Activated gamma-delta T cell treated with anti-CD3 and anti-CD28 coated beads, Interleukin-2, amount 50 U/mL, for 16 hours (primary cell): ENCODE data around the gene IQGAP1.
"Not testable (repeated sequence)": the region's sequence is repeated elsewhere in the genome, so short reads cannot be mapped to it uniquely, and the experiment has no call there.

ENCODE experiments used
- DNase-seq: peaks from one replicate; pipeline ENCODE4 v3.0.0-alpha.2; 2020; ENCODE audit warnings: low read depth

IQGAP1 gene, protein sequence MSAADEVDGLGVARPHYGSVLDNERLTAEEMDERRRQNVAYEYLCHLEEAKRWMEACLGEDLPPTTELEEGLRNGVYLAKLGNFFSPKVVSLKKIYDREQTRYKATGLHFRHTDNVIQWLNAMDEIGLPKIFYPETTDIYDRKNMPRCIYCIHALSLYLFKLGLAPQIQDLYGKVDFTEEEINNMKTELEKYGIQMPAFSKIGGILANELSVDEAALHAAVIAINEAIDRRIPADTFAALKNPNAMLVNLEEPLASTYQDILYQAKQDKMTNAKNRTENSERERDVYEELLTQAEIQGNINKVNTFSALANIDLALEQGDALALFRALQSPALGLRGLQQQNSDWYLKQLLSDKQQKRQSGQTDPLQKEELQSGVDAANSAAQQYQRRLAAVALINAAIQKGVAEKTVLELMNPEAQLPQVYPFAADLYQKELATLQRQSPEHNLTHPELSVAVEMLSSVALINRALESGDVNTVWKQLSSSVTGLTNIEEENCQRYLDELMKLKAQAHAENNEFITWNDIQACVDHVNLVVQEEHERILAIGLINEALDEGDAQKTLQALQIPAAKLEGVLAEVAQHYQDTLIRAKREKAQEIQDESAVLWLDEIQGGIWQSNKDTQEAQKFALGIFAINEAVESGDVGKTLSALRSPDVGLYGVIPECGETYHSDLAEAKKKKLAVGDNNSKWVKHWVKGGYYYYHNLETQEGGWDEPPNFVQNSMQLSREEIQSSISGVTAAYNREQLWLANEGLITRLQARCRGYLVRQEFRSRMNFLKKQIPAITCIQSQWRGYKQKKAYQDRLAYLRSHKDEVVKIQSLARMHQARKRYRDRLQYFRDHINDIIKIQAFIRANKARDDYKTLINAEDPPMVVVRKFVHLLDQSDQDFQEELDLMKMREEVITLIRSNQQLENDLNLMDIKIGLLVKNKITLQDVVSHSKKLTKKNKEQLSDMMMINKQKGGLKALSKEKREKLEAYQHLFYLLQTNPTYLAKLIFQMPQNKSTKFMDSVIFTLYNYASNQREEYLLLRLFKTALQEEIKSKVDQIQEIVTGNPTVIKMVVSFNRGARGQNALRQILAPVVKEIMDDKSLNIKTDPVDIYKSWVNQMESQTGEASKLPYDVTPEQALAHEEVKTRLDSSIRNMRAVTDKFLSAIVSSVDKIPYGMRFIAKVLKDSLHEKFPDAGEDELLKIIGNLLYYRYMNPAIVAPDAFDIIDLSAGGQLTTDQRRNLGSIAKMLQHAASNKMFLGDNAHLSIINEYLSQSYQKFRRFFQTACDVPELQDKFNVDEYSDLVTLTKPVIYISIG (N-terminal part only)

DNA sequence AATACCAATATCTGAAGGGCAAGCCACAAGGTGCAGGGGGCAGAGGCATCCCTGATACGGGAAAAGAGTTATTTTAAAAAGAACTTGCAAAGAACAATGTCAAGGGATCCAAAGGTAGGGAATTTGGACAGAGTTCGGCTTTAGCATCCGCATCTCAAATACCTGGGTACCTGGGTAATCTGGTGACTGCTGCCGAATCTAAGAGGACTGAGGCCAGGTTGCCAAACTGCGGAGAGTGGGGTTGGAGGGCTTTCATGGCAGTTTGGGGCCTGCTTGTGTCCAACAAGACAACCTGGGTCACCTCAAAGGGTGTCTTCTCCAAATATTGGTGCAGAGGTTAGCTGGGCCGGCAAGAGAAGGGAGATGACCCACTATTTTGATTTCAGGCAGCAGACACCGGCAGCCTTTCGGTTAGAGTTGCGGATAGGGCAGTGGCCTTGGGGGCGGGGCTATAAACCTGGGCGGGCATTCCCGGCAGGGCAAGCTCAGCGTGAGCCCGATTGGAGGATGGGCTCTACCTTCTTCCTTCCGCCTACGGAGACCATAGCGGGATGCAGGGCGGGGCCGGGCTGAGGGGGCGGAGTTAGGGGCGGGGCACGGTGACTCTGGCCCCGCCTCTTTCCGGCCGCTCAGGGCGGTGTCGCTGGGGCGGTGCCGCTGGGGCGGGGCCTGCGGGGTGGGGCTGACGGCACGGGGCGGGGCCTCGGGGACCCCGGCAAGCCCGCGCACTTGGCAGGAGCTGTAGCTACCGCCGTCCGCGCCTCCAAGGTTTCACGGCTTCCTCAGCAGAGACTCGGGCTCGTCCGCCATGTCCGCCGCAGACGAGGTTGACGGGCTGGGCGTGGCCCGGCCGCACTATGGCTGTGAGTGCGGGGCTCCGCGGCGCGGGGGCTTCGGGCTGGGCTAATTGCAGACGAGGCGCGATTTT is at the start of gene IQGAP1:
IQGAP1 (plus strand) TSS at position 709 of the 928 bp plus-strand sequence; CDS start at position 809, 100 bp downstream.
- peak; percentile 93 for DNase-seq

DNA sequence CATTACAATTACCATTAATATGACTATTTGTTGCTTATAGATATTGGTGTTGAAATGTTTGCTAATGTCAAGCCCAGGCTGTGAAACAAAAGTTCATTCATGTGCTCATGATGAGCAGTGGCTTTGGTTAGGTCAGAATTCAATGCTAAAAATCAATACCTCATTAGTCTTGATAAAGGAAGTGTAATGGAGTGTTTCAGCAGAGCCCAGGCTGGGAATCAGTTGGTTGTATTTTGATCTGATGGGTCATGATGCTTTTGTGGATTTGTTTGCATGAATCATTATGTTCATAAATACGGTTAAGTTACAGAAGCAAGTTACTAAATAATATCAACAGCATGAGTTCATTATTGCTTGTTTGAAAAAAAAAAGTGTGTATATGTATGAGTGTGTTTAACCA is 49.5 kb upstream of the IQGAP1 start:
- DNase-seq: no peak

DNA sequence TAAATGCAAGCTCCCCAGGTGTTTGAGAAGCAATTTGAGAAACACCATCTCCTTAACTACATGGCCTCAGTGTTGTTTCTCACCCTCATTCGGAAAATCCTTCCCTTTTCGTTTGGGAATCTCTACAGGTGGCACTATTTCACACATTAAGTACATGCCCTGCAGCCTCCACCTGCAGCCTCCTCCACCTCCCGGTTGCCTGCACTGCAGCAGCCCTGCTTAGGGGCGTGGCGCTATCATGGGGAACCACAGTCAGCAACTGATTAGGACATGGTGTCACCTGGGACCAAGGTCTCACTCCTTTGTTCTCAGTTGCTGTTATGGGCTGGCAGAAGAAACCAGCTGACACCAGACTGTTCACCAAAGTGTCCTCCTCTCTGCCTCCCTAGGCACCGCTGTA is 47.7 kb upstream of the IQGAP1 start:
- no peak for DNase-seq

DNA sequence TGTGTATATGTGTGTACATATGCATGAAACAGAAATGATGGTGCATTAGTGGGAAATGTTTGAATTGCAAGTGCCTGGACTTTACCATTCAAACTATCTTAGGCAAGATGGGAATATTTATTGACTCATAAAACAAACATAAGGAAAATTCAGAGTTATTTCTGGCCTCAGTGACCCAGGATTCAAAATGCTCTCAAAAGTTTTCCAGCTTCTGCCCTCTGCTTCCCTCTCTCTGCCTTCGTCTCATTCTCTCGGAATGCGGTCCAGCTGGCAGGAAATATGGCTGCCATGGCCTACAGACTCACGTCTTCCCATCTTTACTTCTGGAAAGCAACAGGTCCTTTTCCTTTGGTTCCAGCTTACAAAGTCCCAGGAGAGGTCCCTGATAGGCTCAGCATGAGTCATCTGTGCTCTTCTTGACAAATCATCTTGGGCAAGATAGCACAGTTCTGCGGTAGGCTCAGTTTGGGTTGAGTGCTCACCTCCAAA is 44.7 kb upstream of the IQGAP1 start:
- no peak for DNase-seq

DNA sequence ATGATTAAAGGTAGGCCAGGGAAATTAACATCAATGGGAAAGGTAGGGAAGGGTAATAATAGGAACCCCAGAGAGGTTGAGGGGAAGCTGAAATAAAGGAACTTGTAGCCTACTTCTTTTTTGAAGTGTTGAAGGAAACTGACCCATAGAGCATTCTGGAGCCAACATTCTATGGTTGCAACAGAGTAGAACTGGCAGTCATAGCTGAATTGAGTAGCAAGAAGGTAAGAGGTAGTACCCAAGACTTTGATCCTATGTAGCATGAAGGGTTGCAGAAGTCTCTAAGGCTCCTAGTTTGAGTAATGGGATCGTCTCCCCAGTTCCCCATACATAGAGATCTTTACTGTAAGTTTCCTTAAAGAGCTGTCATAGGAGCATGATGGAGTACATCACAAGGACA is 43.4 kb upstream of the IQGAP1 start:
- no peak for DNase-seq

DNA sequence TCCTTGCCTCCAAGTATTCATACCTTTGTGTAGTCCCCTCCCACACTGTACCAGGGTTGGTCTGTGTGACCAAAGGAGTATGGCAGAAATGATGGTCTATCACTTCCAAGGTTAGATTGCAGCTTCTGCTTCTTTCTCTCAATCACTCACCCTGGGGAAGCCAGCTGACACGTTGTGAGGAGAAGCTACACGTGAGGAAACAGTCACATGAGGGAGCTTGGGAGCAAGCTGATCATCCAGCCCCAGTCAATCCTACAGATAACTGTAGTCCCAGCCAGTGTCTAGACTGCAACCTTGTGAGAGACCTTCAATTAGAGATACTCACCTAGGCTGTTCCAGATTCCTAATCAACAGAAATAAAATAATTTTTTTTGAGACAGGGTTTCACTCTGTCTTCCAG is 42.2 kb upstream of the IQGAP1 start:
- DNase-seq: no peak

DNA sequence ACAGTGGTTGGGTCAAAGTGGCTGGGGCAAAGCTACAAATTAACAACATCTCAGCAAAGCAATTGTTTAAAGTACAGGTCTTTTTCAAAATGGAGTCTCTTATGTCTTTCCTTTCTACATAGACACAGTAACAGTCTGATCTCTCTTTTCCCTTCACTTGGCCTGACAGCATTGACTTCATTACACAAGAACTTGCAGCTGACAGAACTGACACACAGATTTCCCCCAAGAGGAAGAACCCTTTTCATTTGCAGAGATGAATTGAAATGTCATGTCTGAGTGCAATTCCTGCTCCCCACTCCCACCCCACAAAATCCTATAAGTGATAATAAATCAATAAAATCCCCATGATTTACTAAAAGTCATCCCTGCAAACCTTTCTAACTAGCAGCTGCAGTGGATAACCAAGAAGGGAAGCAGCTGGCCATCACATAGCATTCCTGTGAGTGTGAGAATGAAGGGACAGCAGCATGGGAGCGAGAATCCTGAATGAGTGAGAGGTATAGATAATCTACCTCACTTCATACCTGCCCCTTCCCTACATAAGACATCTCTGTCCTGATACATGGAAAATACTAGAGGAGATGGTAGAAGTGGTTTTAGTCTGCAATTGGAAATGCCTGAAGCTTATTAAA is 40.5 kb upstream of the IQGAP1 start:
- DNase-seq: not testable (repeated sequence)

DNA sequence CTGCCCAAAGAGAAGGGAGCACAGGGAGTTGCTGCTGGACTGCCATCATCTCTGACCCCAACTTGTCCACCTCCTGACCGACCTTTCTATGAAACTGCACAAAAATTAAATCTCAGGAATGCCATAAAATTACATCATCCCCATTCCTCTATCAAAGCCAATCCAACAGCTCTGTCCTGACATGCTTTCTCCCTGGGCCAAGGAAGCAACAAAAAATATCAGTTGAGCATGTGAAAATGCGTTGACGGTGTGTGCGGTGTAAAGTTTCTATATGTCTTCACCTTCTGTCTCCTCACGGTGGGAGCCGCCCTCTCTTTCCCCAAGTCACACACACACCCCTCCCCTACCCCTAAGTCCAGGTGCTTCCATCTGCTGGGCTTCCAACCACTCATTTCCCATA is 39.6 kb upstream of the IQGAP1 start:
- DNase-seq: no peak

DNA sequence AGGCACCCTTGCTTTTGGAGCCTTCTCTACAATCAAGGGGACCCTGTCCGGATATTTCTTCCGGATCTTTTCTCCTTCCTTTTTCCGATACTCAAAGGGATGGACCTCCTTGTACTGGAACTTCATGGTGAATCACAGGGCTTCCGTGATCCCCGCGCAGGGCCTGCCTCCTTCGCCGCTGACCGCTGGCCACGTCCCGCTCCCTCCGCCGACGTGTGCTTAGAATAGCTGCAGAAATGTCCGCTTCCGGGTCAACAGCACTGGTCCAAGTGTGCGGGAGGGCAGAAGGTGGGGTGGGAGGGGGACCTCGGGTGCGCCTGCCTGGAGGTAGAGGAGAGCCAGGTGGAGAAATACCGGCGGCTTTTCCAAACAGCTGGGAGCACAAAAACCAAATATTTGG is 39.0 kb upstream of the IQGAP1 start:
- DNase-seq: no peak

DNA sequence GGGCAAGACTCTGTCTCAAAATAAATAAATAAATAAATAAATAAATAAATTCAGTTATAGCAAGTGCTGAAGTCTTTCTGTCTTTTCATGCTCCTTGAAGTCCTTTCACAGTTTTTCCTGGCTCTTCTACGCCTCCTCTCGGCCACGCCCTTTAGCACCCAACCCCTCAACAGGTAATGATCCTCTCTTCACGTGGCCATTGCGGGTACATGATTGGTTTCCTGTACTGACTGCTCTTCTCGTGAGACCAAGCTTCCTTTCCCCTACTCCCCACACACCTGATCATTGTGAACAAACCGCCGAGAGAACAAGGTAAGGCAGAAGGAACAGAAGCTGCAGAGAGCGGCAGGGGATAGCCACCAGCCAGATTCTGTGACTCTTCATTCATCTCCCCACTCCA is 38.2 kb upstream of the IQGAP1 start:
- DNase-seq: no peak

DNA sequence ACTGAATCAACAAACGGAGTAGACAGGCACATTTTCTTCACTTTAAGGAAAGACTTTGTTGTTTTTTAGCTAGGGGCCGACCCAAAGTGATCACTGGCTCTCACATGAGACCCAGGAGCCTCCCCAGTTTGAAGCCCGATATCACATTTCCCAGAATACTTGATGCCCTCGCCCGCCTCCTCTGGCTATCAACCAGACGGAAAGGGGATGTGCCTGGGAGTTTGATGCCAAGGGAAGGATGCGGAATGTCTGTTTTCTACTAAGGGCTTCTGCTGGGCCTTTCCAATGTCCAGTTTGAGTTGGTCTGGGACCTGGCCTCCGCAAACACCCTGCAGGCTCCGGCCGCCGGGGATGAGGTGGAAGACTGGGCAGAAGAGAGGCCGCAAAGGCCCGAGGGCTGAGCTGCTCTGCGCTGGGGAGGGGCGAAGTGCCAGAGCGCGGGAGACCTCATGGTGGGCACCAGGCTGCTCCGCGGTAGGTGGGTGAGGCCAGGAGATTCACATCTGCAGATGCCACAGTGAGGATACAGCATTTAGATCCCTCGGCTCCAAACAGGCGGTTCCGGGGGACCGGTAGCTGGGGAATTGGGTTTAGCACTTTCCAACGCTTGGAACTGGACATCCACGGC is 36.4 kb upstream of the IQGAP1 start:
- DNase-seq: no peak

DNA sequence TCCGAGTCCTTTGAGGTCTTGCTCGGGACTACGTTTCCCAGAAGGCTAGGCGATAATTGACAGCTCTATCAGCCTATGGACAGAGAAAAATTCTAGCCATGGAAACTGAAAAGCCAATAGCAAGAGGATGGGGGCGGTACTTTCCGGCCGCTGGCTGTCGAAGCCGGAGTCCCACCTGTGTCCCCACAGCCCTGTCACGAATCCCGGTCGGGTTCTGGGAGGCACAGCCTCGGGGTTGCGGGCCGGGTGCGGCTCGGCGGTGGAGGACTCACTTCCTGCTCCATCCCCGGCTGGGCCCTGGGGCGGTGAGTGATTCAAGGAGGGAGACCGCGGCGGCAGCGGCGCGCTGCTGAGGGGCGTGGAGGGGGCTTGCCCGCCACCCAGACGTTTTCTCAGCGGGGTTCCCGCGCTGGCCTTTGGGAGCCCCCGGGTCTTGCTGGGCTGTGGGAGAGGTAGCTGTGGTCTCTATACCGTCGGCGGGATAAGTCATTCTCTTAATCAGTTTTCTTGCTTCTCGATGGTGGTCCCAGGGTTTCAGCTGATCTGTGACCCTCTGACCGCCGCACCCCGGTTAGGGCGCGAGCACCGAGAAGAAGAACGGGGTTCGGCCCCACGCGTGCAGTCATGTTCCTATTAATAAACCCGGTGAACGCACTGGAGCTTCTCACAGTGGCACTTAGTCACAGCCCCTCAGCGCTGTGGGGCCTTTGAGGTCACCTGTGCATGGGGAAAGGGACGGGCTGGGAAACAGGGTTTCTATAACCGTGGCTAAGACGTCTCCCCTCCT is 35.7 kb upstream of the IQGAP1 start, which contains the start of gene ZNF774:
ZNF774 (plus strand) TSS at position 178 of the 787 bp plus-strand sequence. CDS start 2,377 bp downstream, outside the sequence.
- peak; percentile 80 for DNase-seq

DNA sequence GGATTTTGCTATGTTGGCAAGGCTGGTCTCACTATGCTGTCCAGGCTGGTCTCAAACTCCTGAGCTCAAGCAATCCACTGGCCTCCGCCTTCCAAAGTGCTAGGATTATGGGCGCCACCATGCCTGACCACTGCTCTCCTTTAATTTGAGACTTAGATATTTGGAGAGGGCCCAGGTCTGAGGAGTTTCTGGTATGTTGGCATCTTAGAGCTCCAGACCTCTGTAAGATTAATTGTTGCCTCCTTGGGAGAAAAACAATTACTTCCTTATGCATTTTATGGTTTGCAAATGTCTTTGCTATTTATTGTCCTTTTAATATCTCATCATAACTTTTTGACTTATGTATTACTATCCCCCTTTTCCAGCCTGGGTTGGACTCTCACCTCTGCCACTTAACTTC is 33.1 kb upstream of the IQGAP1 start:
- no peak for DNase-seq

DNA sequence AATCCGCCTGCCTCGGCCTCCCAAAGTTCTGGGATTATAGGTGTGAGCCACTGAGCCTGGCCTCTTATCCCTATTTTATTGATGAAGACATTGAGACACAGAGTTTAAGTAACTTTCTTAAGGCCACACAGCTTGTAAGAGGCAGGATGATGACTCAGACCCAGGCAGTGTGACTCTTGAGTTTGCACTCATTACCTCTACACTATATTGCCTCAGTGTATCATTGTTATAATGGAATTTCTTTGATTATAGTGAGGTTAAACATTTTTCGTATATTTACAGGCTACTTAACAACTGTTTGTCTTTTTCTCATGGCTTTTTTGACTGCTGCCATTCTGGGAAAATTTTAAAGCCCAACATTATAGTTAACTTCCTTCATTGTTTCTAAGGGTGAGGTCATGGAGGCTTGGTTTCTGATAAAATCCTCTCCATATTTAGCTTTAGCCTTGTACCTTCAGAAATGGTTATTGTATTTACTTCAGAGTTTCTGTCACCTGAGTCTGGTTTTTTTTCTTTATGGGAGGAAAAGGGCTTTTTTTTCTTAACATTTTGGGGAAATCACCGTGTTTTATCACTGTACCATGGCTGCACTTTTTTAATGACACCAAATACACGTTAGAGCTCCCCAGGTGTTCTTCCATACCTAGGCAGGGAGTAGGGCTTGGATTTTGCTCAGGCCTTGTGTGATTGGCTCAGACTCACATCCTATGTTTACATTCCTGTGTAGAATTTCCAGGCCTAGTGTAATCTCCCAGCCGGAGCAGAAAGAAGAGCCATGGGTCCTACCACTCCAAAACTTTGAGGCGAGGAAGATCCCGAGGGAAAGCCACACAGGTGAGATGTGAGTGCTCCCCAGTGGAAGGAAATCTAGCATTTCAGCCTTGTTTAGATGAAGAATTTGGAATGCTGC is 29.7 kb upstream of the IQGAP1 start:
- no peak for DNase-seq

DNA sequence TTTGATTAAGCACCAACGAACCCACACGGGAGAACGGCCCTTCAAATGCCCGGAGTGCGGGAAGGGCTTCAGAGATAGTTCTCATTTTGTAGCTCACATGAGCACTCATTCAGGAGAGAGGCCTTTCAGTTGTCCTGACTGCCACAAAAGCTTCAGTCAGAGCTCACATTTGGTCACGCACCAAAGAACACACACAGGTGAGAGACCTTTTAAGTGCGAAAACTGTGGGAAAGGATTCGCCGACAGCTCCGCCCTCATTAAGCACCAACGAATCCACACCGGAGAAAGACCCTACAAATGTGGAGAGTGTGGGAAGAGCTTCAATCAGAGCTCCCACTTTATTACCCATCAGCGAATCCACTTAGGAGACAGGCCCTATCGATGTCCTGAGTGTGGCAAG is 27.3 kb upstream of the IQGAP1 start:
- no peak for DNase-seq

DNA sequence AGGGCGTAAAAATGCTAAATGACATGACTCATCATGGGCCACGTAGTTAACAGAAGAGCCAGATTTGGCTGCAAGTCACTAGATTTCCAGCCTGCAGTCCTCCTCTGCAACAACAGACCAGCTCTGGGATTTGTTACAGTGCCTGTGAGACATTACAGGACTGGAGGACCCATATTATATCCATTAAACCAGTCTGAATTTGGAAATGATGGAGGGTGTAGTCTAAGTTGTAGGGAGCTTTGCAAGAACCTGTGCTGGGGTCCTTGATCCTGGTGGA is 25.2 kb upstream of the IQGAP1 start:
- no peak for DNase-seq

DNA sequence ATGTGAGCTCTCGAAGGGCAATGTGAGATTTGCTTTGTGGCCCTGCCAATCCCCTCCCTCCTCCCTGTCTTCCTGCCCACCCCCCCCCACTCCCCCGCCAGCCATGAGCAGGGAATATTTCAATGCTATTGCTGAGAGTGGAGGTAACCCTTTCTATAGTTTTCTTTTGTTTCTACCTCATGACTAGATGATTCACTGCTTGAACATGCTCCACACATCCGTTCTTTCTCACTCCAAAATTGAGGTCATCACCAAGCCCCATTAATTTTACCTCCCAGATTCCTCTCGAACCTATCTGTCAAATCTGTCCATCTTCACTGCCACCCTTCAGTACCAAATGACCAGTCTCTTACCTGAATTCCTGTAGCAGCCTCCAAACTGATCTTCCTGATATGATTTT is 23.8 kb upstream of the IQGAP1 start:
- DNase-seq: no peak

DNA sequence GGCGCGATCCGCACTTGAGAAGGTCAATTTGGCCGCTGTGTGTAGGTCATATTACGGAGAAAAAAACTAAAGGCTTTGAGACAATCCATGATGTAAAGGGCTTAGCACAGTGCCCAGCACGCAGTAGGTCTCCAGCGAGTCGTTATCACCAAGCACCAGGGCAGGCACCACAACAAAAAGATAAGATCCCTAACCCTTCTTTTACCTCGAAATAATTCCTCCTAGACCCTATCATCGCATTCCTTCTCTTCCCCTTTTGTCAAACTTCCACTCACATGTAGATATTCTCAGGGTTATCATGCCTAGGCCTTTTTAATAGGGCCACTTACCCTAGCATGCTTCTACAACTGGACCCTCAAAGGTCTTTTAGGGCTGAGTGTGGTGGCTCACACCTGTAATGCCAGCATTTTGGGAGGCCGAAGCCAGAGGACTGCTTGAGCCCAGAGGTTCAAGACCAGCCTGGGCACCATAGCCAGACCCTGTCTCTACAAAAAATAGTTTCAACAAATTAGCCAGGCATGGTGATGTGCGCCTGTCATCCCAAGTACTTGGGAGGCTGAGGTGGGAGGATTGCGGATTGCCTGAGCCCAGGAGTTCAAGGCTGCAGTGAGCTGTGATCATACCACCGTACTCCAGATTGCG is 22.5 kb upstream of the IQGAP1 start:
- DNase-seq: no peak
